ENCODE results near the gene TRIO. TPM values are rescaled to one million over a fixed set of nuclear protein-coding genes. Genes with fewer than 3 reads are reported as not detected.

TRIO gene
- total and polyA plus RNA-seq, 2 donors (not counting 3 experiments of a cell fraction or from before 2014, with no cell fraction given) = 82.9 to 248 TPM

GRCh38 chr5:14216372-14216771 lies 73.2 kb downstream of the TRIO start:
- H4K20me1 ChIP-seq (replicated peaks; ENCODE audit: control insufficient read depth, extremely low read depth, insufficient read depth, low read length) = peaks cover 17% of the 10 kb centered on the region
- ChIA-PET POLR2A (no interaction called here), CTCF (no interaction called here)
- BruUV-seq (replicated peaks) = no TSS peak
- no peak overlapping the region for H3K4me2 ChIP-seq (ENCODE audit: insufficient read depth, low read length)
- intact Hi-C loops (cut with micrococcal nuclease) (no loop called here), dilution Hi-C loops (cut with MboI; ENCODE audit: extremely low pct_ligation_motif_present, low sequenced_read_pairs) (no loop called here)
- no peak overlapping the region for H3K4me3 ChIP-seq (replicated peaks in 1 of 3; ENCODE audit: insufficient read depth in 1 of 3, low read depth in 1 of 3, low read length in 3 of 3)
- H3K9me1 ChIP-seq (replicated peaks; ENCODE audit: control insufficient read depth, extremely low read depth, insufficient read depth, low read length) = no peaks in the 10 kb centered on the region
- no peaks in the 10 kb centered on the region for H3K36me3 ChIP-seq (ENCODE audit: control insufficient read depth in 2 of 2, extremely low read depth in 1 of 2, insufficient read depth in 2 of 2, low read length in 2 of 2)
- peaks cover 100% of the 10 kb centered on the region for H3K79me2 ChIP-seq (ENCODE audit: control insufficient read depth, insufficient read depth, low read length)
- no peak overlapping the region for H3K27ac ChIP-seq (ENCODE audit: insufficient read depth, low read depth, low read length)
- H2AFZ ChIP-seq (ENCODE audit: low read depth, low read length) = no peak overlapping the region
- H3K27me3 ChIP-seq (ENCODE audit: control insufficient read depth in 2 of 2, insufficient read depth in 2 of 2, low read length in 2 of 2) = no peaks in the 10 kb centered on the region
- no peaks in the 10 kb centered on the region for H3K9me3 ChIP-seq (replicated peaks; ENCODE audit: control insufficient read depth, insufficient read depth, low read length)
- H3K4me1 ChIP-seq (ENCODE audit: control insufficient read depth, extremely low read depth, insufficient read depth, low read length) = peaks cover 6% of the 10 kb centered on the region
- TF ChIP-seq POLR2AphosphoS5 (IDR thresholded peaks at IDR 0.05; ENCODE audit: insufficient read depth, low read depth, low read length) (no peak), FOS (IDR thresholded peaks at IDR 0.05; ENCODE audit: borderline replicate concordance, insufficient read depth, low read length) (no peak), POLR2A (IDR thresholded peaks at IDR 0.05; ENCODE audit: low read depth, low read length) (no peak), MYC (IDR thresholded peaks at IDR 0.05; ENCODE audit: low read depth, low read length) (no peak)
- TF ChIP-seq, protein P1, sequence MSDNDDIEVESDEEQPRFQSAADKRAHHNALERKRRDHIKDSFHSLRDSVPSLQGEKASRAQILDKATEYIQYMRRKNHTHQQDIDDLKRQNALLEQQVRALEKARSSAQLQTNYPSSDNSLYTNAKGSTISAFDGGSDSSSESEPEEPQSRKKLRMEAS (IDR thresholded peaks at IDR 0.05; ENCODE audit: insufficient read depth, insufficient read length) = no peak
- FAIRE-seq (no peak), DNase-seq (ENCODE audit: low read depth, low spot score) (no peak)
- no peak overlapping the region for H3K9ac ChIP-seq (replicated peaks; ENCODE audit: extremely low read depth, insufficient read depth, low read length)

GRCh38 chr5:14216902-14217301 lies 73.8 kb downstream of the TRIO start:
- DNase-seq (ENCODE audit: low read depth, low spot score) (no peak), FAIRE-seq (no peak)
- TF ChIP-seq MYC (IDR thresholded peaks at IDR 0.05; ENCODE audit: low read depth, low read length) (no peak), FOS (IDR thresholded peaks at IDR 0.05; ENCODE audit: borderline replicate concordance, insufficient read depth, low read length) (no peak)
- TF ChIP-seq, protein P1 (IDR thresholded peaks at IDR 0.05; ENCODE audit: insufficient read depth, insufficient read length) = no peak
- no peaks in the 10 kb centered on the region for H3K27me3 ChIP-seq (ENCODE audit: control insufficient read depth in 2 of 2, insufficient read depth in 2 of 2, low read length in 2 of 2)
- no peaks in the 10 kb centered on the region for H3K9me1 ChIP-seq (replicated peaks; ENCODE audit: control insufficient read depth, extremely low read depth, insufficient read depth, low read length)
- H3K79me2 ChIP-seq (ENCODE audit: control insufficient read depth, insufficient read depth, low read length) = peaks cover 100% of the 10 kb centered on the region
- ChIA-PET CTCF (no interaction called here), POLR2A (interaction anchor here (0.7 kb wide), 1 partner anchor 53 kb away, joined by 3 read pairs; no protein-coding TSS in a partner anchor)
- no peak overlapping the region for H3K4me3 ChIP-seq (replicated peaks in 1 of 3; ENCODE audit: insufficient read depth in 1 of 3, low read depth in 1 of 3, low read length in 3 of 3)
- no peaks in the 10 kb centered on the region for H3K9me3 ChIP-seq (replicated peaks; ENCODE audit: control insufficient read depth, insufficient read depth, low read length)
- no peak overlapping the region for H3K27ac ChIP-seq (ENCODE audit: insufficient read depth, low read depth, low read length)
- H4K20me1 ChIP-seq (replicated peaks; ENCODE audit: control insufficient read depth, extremely low read depth, insufficient read depth, low read length) = peaks cover 17% of the 10 kb centered on the region
- no peak overlapping the region for H2AFZ ChIP-seq (ENCODE audit: low read depth, low read length)
- dilution Hi-C loops (cut with MboI; ENCODE audit: extremely low pct_ligation_motif_present, low sequenced_read_pairs) (no loop called here), intact Hi-C loops (cut with micrococcal nuclease) (no loop called here)
- no TSS peak for BruUV-seq (replicated peaks)
- no peak overlapping the region for H3K4me2 ChIP-seq (ENCODE audit: insufficient read depth, low read length)
- no peaks in the 10 kb centered on the region for H3K36me3 ChIP-seq (ENCODE audit: control insufficient read depth in 2 of 2, extremely low read depth in 1 of 2, insufficient read depth in 2 of 2, low read length in 2 of 2)
- H3K4me1 ChIP-seq (ENCODE audit: control insufficient read depth, extremely low read depth, insufficient read depth, low read length) = peaks cover 6% of the 10 kb centered on the region
- no peak overlapping the region for H3K9ac ChIP-seq (replicated peaks; ENCODE audit: extremely low read depth, insufficient read depth, low read length)
